IMR-90 (cell line): ENCODE measurements around the gene MRGPRF. TPM values are rescaled to one million over a fixed set of nuclear protein-coding genes. Genes with fewer than 3 reads are reported as not detected.
A peak's percentile ranks its signal among the peaks of the same experiment; 100 is the strongest.

Experiments used
- ATAC-seq: fragments of 200-7000 bp; cut with Tn5 transposase; 2 replicates; pipeline ENCODE4 v1.9.1; 2020; ENCODE audit warnings: low read depth, mild to moderate bottlenecking, moderate library complexity
- BruUV-seq: library from RNA; stranded (reverse); fragments of 400-500 nt; replicated peaks from 2 replicates; lab custom pipeline; 2021; lab: Mats Ljungman, UMichigan
- CTCF ChIA-PET: fragments of 300-600 bp; formaldehyde crosslinking; extraction: SDS; loops from one replicate; lab custom pipeline; 2021; ENCODE audit warnings: antibody characterized with exemption; lab: Yijun Ruan, JAX
- POLR2A ChIA-PET: fragments of 300-600 bp; sonication (Branson Sonifier 250); formaldehyde crosslinking; loops from one replicate; lab custom pipeline; 2022; ENCODE audit warnings: antibody characterized with exemption; ENCODE audit not compliant: unreplicated experiment; lab: Charles Lee
- DNase-seq: peaks from one replicate; pipeline ENCODE4 v3.0.0; 2013
- H2AFZ ChIP-seq: replicated peaks from 2 replicates; pipeline ENCODE3; 2013; ENCODE audit warnings: low read length, mild to moderate bottlenecking; ENCODE audit not compliant: poor library complexity
- H2AK5ac ChIP-seq: 2 replicates; pipeline ENCODE4 v1.6.1; 2013; ENCODE audit warnings: low read depth, low read length, inconsistent platforms
- H2AK9ac ChIP-seq: replicated peaks from 2 replicates; pipeline ENCODE3; 2013; ENCODE audit warnings: mild to moderate bottlenecking, low read depth, low read length, moderate library complexity; ENCODE audit not compliant: poor library complexity
- H2BK120ac ChIP-seq: 2 replicates; pipeline ENCODE4 v1.6.1; 2013; ENCODE audit warnings: low read depth, low read length, inconsistent platforms
- H2BK15ac ChIP-seq: 3 replicates; pipeline ENCODE4 v1.6.1; 2013; ENCODE audit warnings: low read depth, low read length, inconsistent platforms
- H2BK20ac ChIP-seq: 2 replicates; pipeline ENCODE4 v1.6.1; 2013; ENCODE audit warnings: low read depth, mild to moderate bottlenecking, inconsistent platforms, low read length, moderate library complexity
- H2BK5ac ChIP-seq: 2 replicates; pipeline ENCODE4 v1.6.1; 2013; ENCODE audit warnings: mild to moderate bottlenecking, low read depth, low read length, inconsistent platforms; ENCODE audit not compliant: poor library complexity, severe bottlenecking
- H3K14ac ChIP-seq: replicated peaks from 2 replicates; pipeline ENCODE4 v1.6.1; 2013; ENCODE audit warnings: low read depth, low read length, inconsistent platforms
- H3K18ac ChIP-seq: 2 replicates; pipeline ENCODE4 v1.6.1; 2013; ENCODE audit warnings: low read depth, low read length, control low read depth
- H3K23ac ChIP-seq: 2 replicates; pipeline ENCODE4 v1.6.1; 2013; ENCODE audit warnings: low read depth, low read length, inconsistent platforms
- H3K27ac ChIP-seq: 2 replicates; pipeline ENCODE4 v1.5.1; 2013; ENCODE audit warnings: mild to moderate bottlenecking, control low read depth, low read length; ENCODE audit not compliant: insufficient read depth
- H3K27me3 ChIP-seq: 2 replicates; pipeline ENCODE4 v1.6.1; 2013; ENCODE audit warnings: low read length; ENCODE audit not compliant: control insufficient read depth, insufficient read depth
- H3K36me3 ChIP-seq: 2 replicates; pipeline ENCODE4 v1.6.1; 2013; ENCODE audit warnings: low read length, mixed read lengths; ENCODE audit not compliant: control insufficient read depth, insufficient read depth
- H3K4ac ChIP-seq: 2 replicates; pipeline ENCODE4 v1.6.1; 2013; ENCODE audit warnings: low read depth, low read length, inconsistent platforms
- H3K4me1 ChIP-seq: 2 replicates; pipeline ENCODE4 v1.6.1; 2013; ENCODE audit warnings: low read length, mixed read lengths; ENCODE audit not compliant: control insufficient read depth, insufficient read depth
- H3K4me2 ChIP-seq: 2 replicates; pipeline ENCODE4 v1.6.1; 2013; ENCODE audit warnings: low read depth, mild to moderate bottlenecking, control low read depth, low read length, moderate library complexity
- H3K4me3 ChIP-seq: 2 replicates; pipeline ENCODE4 v1.5.1; 2013; ENCODE audit warnings: low read depth, mild to moderate bottlenecking, control low read depth, low read length, moderate library complexity; ENCODE audit not compliant: insufficient read depth
- H3K56ac ChIP-seq: 2 replicates; pipeline ENCODE4 v1.6.1; 2013; ENCODE audit warnings: low read length, inconsistent platforms; ENCODE audit not compliant: insufficient read depth; ENCODE audit errors: extremely low read depth
- H3K79me1 ChIP-seq, 2 experiments: 2 replicates each; pipeline ENCODE4 v1.6.1; 2013; ENCODE audit warnings: low read length in 2 of 2, inconsistent platforms in 1 of 2, low read depth in 1 of 2
- H3K9ac ChIP-seq: 2 replicates; pipeline ENCODE4 v1.6.1; 2013; ENCODE audit warnings: low read depth, low read length, control low read depth
- H3K9me1 ChIP-seq: 2 replicates; pipeline ENCODE4 v1.6.1; 2013; ENCODE audit warnings: low read length, inconsistent platforms; ENCODE audit not compliant: insufficient read depth
- H3K9me3 ChIP-seq: 2 replicates; pipeline ENCODE4 v1.6.1; 2013; ENCODE audit warnings: low read length; ENCODE audit not compliant: control insufficient read depth, insufficient read depth
- H4K20me1 ChIP-seq: 2 replicates; pipeline ENCODE4 v1.6.1; 2013; ENCODE audit warnings: low read length, inconsistent platforms; ENCODE audit not compliant: insufficient read depth
- H4K5ac ChIP-seq: 2 replicates; pipeline ENCODE4 v1.6.1; 2013; ENCODE audit warnings: mild to moderate bottlenecking, low read depth, low read length, control low read depth
- H4K8ac ChIP-seq, 2 experiments: 2 replicates each; pipeline ENCODE4 v1.6.1; 2013; ENCODE audit warnings: low read depth in 2 of 2, low read length in 2 of 2, control low read depth in 1 of 2, inconsistent platforms in 1 of 2
- H4K91ac ChIP-seq: 2 replicates; pipeline ENCODE4 v1.6.1; 2013; ENCODE audit warnings: low read depth, low read length, inconsistent platforms; ENCODE audit not compliant: insufficient read depth
- WGBS, 2 experiments: methylation state at CpG; one replicate each; pipeline versions ENCODE4 v1.1.5 to v1.1.7; 2013; ENCODE audit warnings: missing lambda C conversion rate in 2 of 2; ENCODE audit not compliant: insufficient read length in 1 of 2; ENCODE audit errors: extremely low coverage in 2 of 2; 5-methylcytosine and 5-hydroxymethylcytosine counted together
- dilution Hi-C: fragments of 300-500 bp; cut with HindIII; formaldehyde crosslinking; loops from one replicate; pipeline ENCODE4 v1.14.3; 2018; ENCODE audit warnings: low sequenced_read_pairs; ENCODE audit not compliant: unreplicated experiment
- in situ Hi-C: fragments of 300-500 bp; cut with MboI; formaldehyde crosslinking; loops from 3 replicates; pipeline ENCODE4 v1.14.3; 2019; ENCODE audit warnings: low sequenced_read_pairs, inconsistent platforms, mixed read lengths
- intact Hi-C: fragments of 100-400 bp; cut with micrococcal nuclease; formaldehyde crosslinking; loops from 2 replicates; pipeline ENCODE4 v1.10.0; 2022
- polyA plus RNA-seq, 3 experiments: library from polyadenylated mRNA; depleted of rRNA; stranded (reverse); fragments of >200 nt; gene quantifications; 2 replicates each; pipeline ENCODE4 v1.2.3, GENCODE V29; 2012; ENCODE audit warnings: low replicate concordance in 1 of 3
- total RNA-seq: library from RNA; depleted of rRNA; stranded (reverse); fragments of >200 nt; gene quantifications from 2 replicates; pipeline ENCODE4 v1.2.3, GENCODE V29; 2012
- TF ChIP-seq, protein P1 (sequence below): conservative IDR thresholded peaks from 2 replicates; pipeline ENCODE4 v1.5.1; 2012; ENCODE audit warnings: mild to moderate bottlenecking, low read depth, low read length, improper control_type of control experiment

Gene MRGPRF
- total and polyA plus RNA-seq, 2 of the 4 experiments (the other 2 are of a cell fraction) = 6.3 to 28.8 TPM

GRCh38 chr11:69006816-69007215 lies 6.2 kb downstream of the MRGPRF start:
- Histone ChIP-seq H3K9ac (no peak overlapping the region), H2BK120ac (no peak overlapping the region), H3K9me3 (no peaks in the 10 kb centered on the region), H3K27ac (peak overlapping the region; percentile 2; the same call in 1 of the 2 replicates), H3K4ac (peak overlapping the region; percentile 45), H4K8ac (no peak overlapping the region), H3K4me3 (no peak overlapping the region), H3K79me1 (peaks cover 26 to 65% of the 10 kb centered on the region in 2 experiments), H3K23ac (no peak overlapping the region), H2BK20ac (0 out of 2 replicates have a peak overlapping the region, but pooled peaks have one; percentile 42), H3K4me2 (no peak overlapping the region), H4K20me1 (peaks cover 8% of the 10 kb centered on the region), H3K27me3 (no peaks in the 10 kb centered on the region), H2AK5ac (no peak overlapping the region), H4K91ac (no peak overlapping the region), H3K56ac (no peak overlapping the region), H3K14ac (0 out of 2 replicates have a peak overlapping the region, but pooled peaks have one; percentile 22), H2BK15ac (no peak overlapping the region; the same call in 2 of the 3 replicates), H2AK9ac (no peak overlapping the region), H2BK5ac (no peak overlapping the region), H4K5ac (no peak overlapping the region), H2AFZ (no peak overlapping the region), H3K9me1 (peaks cover 22% of the 10 kb centered on the region), H3K18ac (no peak overlapping the region), H3K4me1 (peaks cover 43% of the 10 kb centered on the region), H3K36me3 (peaks cover 44% of the 10 kb centered on the region)
- 98% methylated on average over 8 of the region's 12 CpGs; no CpG with 5 or more reads in 1 of the 2 experiments for WGBS, 2 experiments
- BruUV-seq = no TSS peak
- ATAC-seq = no peak
- dilution Hi-C loops = no loop called here
- DNase-seq = no peak
- in situ Hi-C loops = loop anchor here (5.0 kb wide), 1 partner anchor 75 kb away; no protein-coding TSS in a partner anchor
- ChIA-PET CTCF (no interaction called here), POLR2A (no interaction called here)
- TF ChIP-seq, protein P1, sequence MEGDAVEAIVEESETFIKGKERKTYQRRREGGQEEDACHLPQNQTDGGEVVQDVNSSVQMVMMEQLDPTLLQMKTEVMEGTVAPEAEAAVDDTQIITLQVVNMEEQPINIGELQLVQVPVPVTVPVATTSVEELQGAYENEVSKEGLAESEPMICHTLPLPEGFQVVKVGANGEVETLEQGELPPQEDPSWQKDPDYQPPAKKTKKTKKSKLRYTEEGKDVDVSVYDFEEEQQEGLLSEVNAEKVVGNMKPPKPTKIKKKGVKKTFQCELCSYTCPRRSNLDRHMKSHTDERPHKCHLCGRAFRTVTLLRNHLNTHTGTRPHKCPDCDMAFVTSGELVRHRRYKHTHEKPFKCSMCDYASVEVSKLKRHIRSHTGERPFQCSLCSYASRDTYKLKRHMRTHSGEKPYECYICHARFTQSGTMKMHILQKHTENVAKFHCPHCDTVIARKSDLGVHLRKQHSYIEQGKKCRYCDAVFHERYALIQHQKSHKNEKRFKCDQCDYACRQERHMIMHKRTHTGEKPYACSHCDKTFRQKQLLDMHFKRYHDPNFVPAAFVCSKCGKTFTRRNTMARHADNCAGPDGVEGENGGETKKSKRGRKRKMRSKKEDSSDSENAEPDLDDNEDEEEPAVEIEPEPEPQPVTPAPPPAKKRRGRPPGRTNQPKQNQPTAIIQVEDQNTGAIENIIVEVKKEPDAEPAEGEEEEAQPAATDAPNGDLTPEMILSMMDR = no peak
- intact Hi-C loops = no loop called here
